ENCODE results near the gene TRIM74. TPM values are rescaled to one million over a fixed set of nuclear protein-coding genes. Genes with fewer than 3 reads are reported as not detected.
"Not testable (repeated sequence)": the region's sequence is repeated elsewhere in the genome, so short reads cannot be mapped to it uniquely, and the experiment has no call there.

Gene TRIM74
- total and polyA plus RNA-seq, 4 donors, result 0.66 to 3.2 (median 1.0) TPM; not detected in 1

DNA sequence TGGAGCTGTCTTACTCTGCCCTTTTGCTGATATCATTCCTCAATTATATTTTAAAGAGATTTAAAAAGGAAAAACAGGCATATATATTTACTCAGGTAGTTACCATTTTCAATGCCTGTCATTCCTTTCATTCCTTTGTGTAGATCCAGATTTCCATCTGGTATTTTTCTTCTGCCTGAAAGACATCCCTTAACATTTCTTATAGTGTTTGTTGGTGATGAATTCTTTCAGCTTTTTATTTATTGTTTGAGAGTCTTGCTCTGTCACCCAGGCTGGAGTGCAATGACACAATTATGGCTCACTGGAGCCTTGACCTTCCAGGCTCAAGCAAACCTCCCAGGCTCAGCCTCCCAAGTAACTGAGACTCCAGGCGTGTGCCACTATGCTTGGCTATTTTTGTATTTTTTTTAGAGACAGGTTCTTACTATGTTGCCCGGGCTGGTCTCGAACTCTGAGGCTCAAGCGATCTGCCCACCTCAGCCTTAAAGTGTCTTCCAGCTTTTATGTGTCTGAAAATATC is 50.0 kb downstream of the TRIM74 start:
- 94% methylated on average over 3 of the region's 4 CpGs for WGBS (ENCODE audit: insufficient coverage)
- no peak overlapping the region for H3K4me3 ChIP-seq (ENCODE audit: low read depth, low read length)
- no peaks in the 10 kb centered on the region for H3K27me3 ChIP-seq (ENCODE audit: control insufficient read depth, insufficient read depth, low read length)
- no peaks in the 10 kb centered on the region for H3K9me3 ChIP-seq (ENCODE audit: control insufficient read depth, insufficient read depth, low read length)
- peaks cover 8% of the 10 kb centered on the region for H3K36me3 ChIP-seq (ENCODE audit: control insufficient read depth, insufficient read depth, low read length)
- H3K4me1 ChIP-seq (ENCODE audit: control insufficient read depth, insufficient read depth, low read length), result peaks cover 4% of the 10 kb centered on the region
- no peak overlapping the region for H3K27ac ChIP-seq (ENCODE audit: low read depth, low read length)
- DNase-seq (ENCODE audit: low read depth in 4 of 6, low spot score in 6 of 6), result no peak

DNA sequence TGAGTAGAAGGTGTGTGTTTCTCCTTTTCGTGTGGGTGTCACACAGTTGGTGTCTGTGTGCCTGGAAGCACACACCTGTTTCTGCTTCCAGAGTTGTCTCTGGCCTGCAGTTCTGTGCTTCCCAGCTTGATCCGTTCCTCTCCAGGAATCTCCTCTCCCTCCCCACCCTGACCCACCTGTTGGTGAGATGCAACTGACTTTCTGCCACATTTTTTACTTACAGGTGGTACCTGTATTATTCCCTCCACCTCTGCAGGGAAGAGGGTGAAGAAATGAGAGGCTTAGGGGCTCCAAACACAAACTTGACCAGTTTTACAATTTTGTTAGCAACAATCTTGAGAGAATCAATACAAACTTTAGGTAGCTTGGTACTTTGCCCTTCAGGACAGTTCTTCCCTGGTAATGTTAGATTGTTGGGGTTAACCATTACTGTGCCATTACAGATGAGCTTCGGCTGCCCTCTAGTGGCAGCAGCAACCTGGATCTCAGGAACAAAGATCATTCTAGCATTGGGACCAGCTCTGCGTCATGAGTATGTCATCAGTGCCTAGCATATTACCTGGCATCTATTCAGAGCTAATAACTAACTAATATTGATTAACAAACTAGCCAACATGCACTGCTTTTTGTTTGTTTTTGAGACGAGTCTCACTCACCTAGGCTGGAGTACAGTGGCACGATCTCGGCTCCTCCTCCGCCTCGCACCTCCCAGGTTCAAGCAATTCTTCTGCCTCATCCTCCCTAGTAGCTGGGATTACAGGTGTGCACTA is 54.3 kb downstream of the TRIM74 start:
- not testable (repeated sequence) for H3K27ac ChIP-seq (ENCODE audit: low read depth, low read length); H3K9me3 ChIP-seq (ENCODE audit: control insufficient read depth, insufficient read depth, low read length); H3K4me1 ChIP-seq (ENCODE audit: control insufficient read depth, insufficient read depth, low read length); H3K4me3 ChIP-seq (ENCODE audit: low read depth, low read length); H3K27me3 ChIP-seq (ENCODE audit: control insufficient read depth, insufficient read depth, low read length)
- WGBS (ENCODE audit: insufficient coverage), result 69% methylated on average over 7 of the region's 9 CpGs
- DNase-seq (ENCODE audit: low read depth in 4 of 6, low spot score in 6 of 6), result peak in 2 of 6 donors; percentile 47 to 70
- peaks cover 19% of the 10 kb centered on the region for H3K36me3 ChIP-seq (ENCODE audit: control insufficient read depth, insufficient read depth, low read length)

DNA sequence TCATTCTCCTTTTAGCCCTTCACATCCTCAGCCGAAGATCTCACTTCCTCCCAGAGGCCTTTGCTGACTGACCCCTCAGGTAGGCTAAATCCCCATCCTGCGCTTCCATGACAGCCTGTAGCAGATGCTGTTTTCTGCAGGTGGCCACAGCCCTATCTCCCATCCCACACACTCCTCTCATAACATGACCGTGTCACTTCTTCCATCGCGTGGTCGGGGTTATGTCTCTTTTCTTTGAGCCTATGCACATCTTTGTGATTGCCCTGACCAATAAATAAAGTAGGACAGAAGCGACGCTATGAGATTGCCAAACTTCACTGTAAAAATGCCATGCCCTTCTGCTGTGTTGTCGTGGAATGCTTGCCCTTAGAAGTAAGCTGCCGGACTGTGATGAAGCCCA is 55.5 kb downstream of the TRIM74 start:
- H3K4me3 ChIP-seq (ENCODE audit: low read depth, low read length); H3K9me3 ChIP-seq (ENCODE audit: control insufficient read depth, insufficient read depth, low read length); H3K27me3 ChIP-seq (ENCODE audit: control insufficient read depth, insufficient read depth, low read length); H3K4me1 ChIP-seq (ENCODE audit: control insufficient read depth, insufficient read depth, low read length); H3K27ac ChIP-seq (ENCODE audit: low read depth, low read length); DNase-seq (ENCODE audit: low read depth in 4 of 6, low spot score in 6 of 6): not testable (repeated sequence)
- peaks cover 19% of the 10 kb centered on the region for H3K36me3 ChIP-seq (ENCODE audit: control insufficient read depth, insufficient read depth, low read length)
- WGBS (ENCODE audit: insufficient coverage), result 89% methylated on average over 6 of the region's 10 CpGs

DNA sequence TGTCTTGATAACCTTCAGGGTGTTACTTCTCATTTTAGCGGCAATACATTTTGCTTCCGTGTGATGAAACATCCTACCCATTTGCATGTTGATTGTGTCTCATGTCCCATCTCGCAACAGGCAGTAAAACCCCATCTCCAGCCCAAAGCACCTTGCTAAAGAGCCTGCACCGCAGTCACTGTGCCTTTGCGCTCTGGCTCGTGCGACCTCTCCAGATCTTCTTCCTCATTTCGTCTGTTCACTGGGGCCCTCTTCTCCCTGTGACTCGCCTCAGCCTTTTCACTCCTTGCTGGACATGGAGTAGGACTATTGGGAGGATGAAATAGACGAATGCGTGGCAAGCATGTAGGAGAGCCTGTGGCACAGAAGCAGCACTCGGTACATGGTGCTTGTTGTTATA is 57.9 kb downstream of the TRIM74 start:
- not testable (repeated sequence) for H3K27ac ChIP-seq (ENCODE audit: low read depth, low read length); H3K9me3 ChIP-seq (ENCODE audit: control insufficient read depth, insufficient read depth, low read length); H3K27me3 ChIP-seq (ENCODE audit: control insufficient read depth, insufficient read depth, low read length); H3K4me3 ChIP-seq (ENCODE audit: low read depth, low read length); DNase-seq (ENCODE audit: low read depth in 4 of 6, low spot score in 6 of 6); H3K4me1 ChIP-seq (ENCODE audit: control insufficient read depth, insufficient read depth, low read length)
- peaks cover 15% of the 10 kb centered on the region for H3K36me3 ChIP-seq (ENCODE audit: control insufficient read depth, insufficient read depth, low read length)
- no CpG with 5 or more reads among the region's 12 CpGs for WGBS (ENCODE audit: insufficient coverage)

Small RNA genes lying within 50 kb of the gene (small RNA-seq; reads per million reads assigned to genes)
- gene RF00019 (ENCODE audit: low replicate concordance), result not detected

Other genes starting within 250 kb of the TRIM74 start
- 10 to 100 TPM in 1 of 2 donors, 1 to 10 TPM in 1; 5.5 to 11.5 TPM for gene TYW1B, start 141.3 kb downstream of the TRIM74 start, total RNA-seq
- gene TYW1B, start 141.3 kb downstream of the TRIM74 start, polyA plus RNA-seq (ENCODE audit: insufficient read length in 2 of 2), result 1 to 10 TPM; 2.4 to 5.0 TPM
- gene POM121, start 44.4 kb downstream of the TRIM74 start, total RNA-seq, result 10 to 100 TPM in 1 of 2 donors, 1 to 10 TPM in 1; 9.8 to 10.9 TPM
- gene POM121, start 44.4 kb downstream of the TRIM74 start, polyA plus RNA-seq (ENCODE audit: insufficient read length in 2 of 2), result 10 to 100 TPM; 49.8 to 53.7 TPM
- gene SPDYE8, start 60.3 kb upstream of the TRIM74 start, total RNA-seq, result under 1 TPM in 1 of 2 donors, not detected in 1; 0.06 TPM
- gene SPDYE8, start 60.3 kb upstream of the TRIM74 start, polyA plus RNA-seq (ENCODE audit: insufficient read length in 2 of 2), result 1 to 10 TPM in 1 of 2 donors, under 1 TPM in 1; 0.36 to 1.6 TPM
- gene SPDYE11, start 88.4 kb upstream of the TRIM74 start, total RNA-seq, result under 1 TPM; 0.06 to 0.10 TPM
- gene SPDYE11, start 88.4 kb upstream of the TRIM74 start, polyA plus RNA-seq (ENCODE audit: insufficient read length in 2 of 2), result 1 to 10 TPM in 1 of 2 donors, under 1 TPM in 1; 0.36 to 1.6 TPM
- under 1 TPM; 0.06 to 0.10 TPM for gene SPDYE9, start 116.6 kb upstream of the TRIM74 start, total RNA-seq
- gene SPDYE9, start 116.6 kb upstream of the TRIM74 start, polyA plus RNA-seq (ENCODE audit: insufficient read length in 2 of 2), result 1 to 10 TPM in 1 of 2 donors, under 1 TPM in 1; 0.36 to 1.6 TPM